Measurements from ENCODE around the gene PLEKHA7. TPM values are rescaled to one million over a fixed set of nuclear protein-coding genes. Genes with fewer than 3 reads are reported as not detected.
A peak's percentile ranks its signal among the peaks of the same experiment; 100 is the strongest.
"Not testable (repeated sequence)": the region's sequence is repeated elsewhere in the genome, so short reads cannot be mapped to it uniquely, and the experiment has no call there.

The PLEKHA7 gene
- total RNA-seq, 3 donors from 2014 or later = 9.8 to 54.6 (median 36.7) TPM

- no peaks in the 10 kb centered on the region for H3K27me3 ChIP-seq
- H3K27ac ChIP-seq = no peak overlapping the region
- no peak for TF ChIP-seq POLR2A (IDR thresholded peaks at IDR 0.05)
- no peak for TF ChIP-seq CTCF (IDR thresholded peaks at IDR 0.05)
- TF ChIP-seq POLR2AphosphoS5 (IDR thresholded peaks at IDR 0.05) = no peak
- no peaks in the 10 kb centered on the region for H3K9me3 ChIP-seq
- peaks cover 0 to 14% of the 10 kb centered on the region in 2 donors for H3K4me1 ChIP-seq
- no peaks in the 10 kb centered on the region for H3K36me3 ChIP-seq
- no peak for DNase-seq (ENCODE audit: low spot score in 2 of 2)
- intact Hi-C loops (cut with DNase I; ENCODE audit: low total_unique reads) = no loop called here
- no peak overlapping the region for H3K4me3 ChIP-seq
These were observed 92.5 kb downstream of the PLEKHA7 start for GRCh38 chr11:16921668-16922067.

GRCh38 chr11:16921019-16921418 is 93.2 kb downstream of the PLEKHA7 start:
- Histone ChIP-seq H3K27ac (no peak overlapping the region), H3K4me1 (peaks cover 0 to 14% of the 10 kb centered on the region in 2 donors), H3K4me3 (no peak overlapping the region), H3K36me3 (no peaks in the 10 kb centered on the region), H3K27me3 (no peaks in the 10 kb centered on the region), H3K9me3 (no peaks in the 10 kb centered on the region)
- no peak for DNase-seq (ENCODE audit: low spot score in 2 of 2)
- intact Hi-C loops (cut with DNase I; ENCODE audit: low total_unique reads) = no loop called here
- TF ChIP-seq POLR2A (IDR thresholded peaks at IDR 0.05) (no peak), POLR2AphosphoS5 (IDR thresholded peaks at IDR 0.05) (no peak), CTCF (IDR thresholded peaks at IDR 0.05) (no peak)

GRCh38 chr11:16920559-16920958 is 93.7 kb downstream of the PLEKHA7 start:
- Histone ChIP-seq H3K27ac (no peak overlapping the region), H3K27me3 (no peaks in the 10 kb centered on the region), H3K36me3 (no peaks in the 10 kb centered on the region), H3K9me3 (no peaks in the 10 kb centered on the region), H3K4me1 (peaks cover 0 to 14% of the 10 kb centered on the region in 2 donors), H3K4me3 (no peak overlapping the region)
- no peak for DNase-seq (ENCODE audit: low spot score in 2 of 2)
- no peak for TF ChIP-seq POLR2A (IDR thresholded peaks at IDR 0.05)
- no peak for TF ChIP-seq POLR2AphosphoS5 (IDR thresholded peaks at IDR 0.05)
- TF ChIP-seq CTCF (IDR thresholded peaks at IDR 0.05) = no peak
- intact Hi-C loops (cut with DNase I; ENCODE audit: low total_unique reads) = no loop called here

- peak in 1 of 2 donors; percentile 30 for DNase-seq (ENCODE audit: low spot score in 2 of 2)
- H3K4me3 ChIP-seq; H3K36me3 ChIP-seq; H3K27me3 ChIP-seq; H3K4me1 ChIP-seq; intact Hi-C loops (cut with DNase I; ENCODE audit: low total_unique reads); H3K9me3 ChIP-seq: not testable (repeated sequence)
- peak overlapping the region; percentile 63 to 71 for H3K27ac ChIP-seq
- TF ChIP-seq POLR2AphosphoS5 (IDR thresholded peaks at IDR 0.05) = peak in 1 of 3 donors; percentile 38
These were observed 95.6 kb downstream of the PLEKHA7 start for GRCh38 chr11:16918543-16919182.

- intact Hi-C loops (cut with DNase I; ENCODE audit: low total_unique reads) = no loop called here
- TF ChIP-seq CTCF (IDR thresholded peaks at IDR 0.05) (no peak), POLR2AphosphoS5 (IDR thresholded peaks at IDR 0.05) (no peak), POLR2A (IDR thresholded peaks at IDR 0.05) (no peak)
- H3K4me1 ChIP-seq = no peaks in the 10 kb centered on the region
- no peaks in the 10 kb centered on the region for H3K9me3 ChIP-seq
- peak overlapping the region; percentile 63 to 71 for H3K27ac ChIP-seq
- no peaks in the 10 kb centered on the region for H3K27me3 ChIP-seq
- no peak overlapping the region for H3K4me3 ChIP-seq
- no peaks in the 10 kb centered on the region for H3K36me3 ChIP-seq
- DNase-seq (ENCODE audit: low spot score in 2 of 2) = no peak
These were observed 96.3 kb downstream of the PLEKHA7 start for GRCh38 chr11:16917941-16918340.

All from breast epithelium (tissue), 4 donors.